ENCODE results near the gene ACTRT2. TPM values are rescaled to one million over a fixed set of nuclear protein-coding genes. Genes with fewer than 3 reads are reported as not detected.

The ACTRT2 gene
- total RNA-seq, 4 donors from 2014 or later = not detected

GRCh38 chr1:2991753-2992495 is 29.3 kb upstream of the ACTRT2 start:
- Histone ChIP-seq H3K4me1 (peaks cover 0 to 7% (median 1%) of the 10 kb centered on the region in 4 donors), H3K9me3 (peaks cover 0 to 28% (median 7%) of the 10 kb centered on the region in 4 donors), H3K4me3 (no peak overlapping the region), H3K27me3 (no peaks in the 10 kb centered on the region), H3K27ac (no peak overlapping the region), H3K36me3 (no peaks in the 10 kb centered on the region)
- WGBS, 2 donors = 84 to 86% methylated on average over 18 of the region's 18 CpGs
- DNase-seq (ENCODE audit: low spot score in 2 of 2) = no peak
- no peak for TF ChIP-seq CTCF (IDR thresholded peaks at IDR 0.05)
- TF ChIP-seq POLR2A (IDR thresholded peaks at IDR 0.05) = no peak
- TF ChIP-seq EP300 (IDR thresholded peaks at IDR 0.05) = no peak

GRCh38 chr1:2998503-2999100 is 22.7 kb upstream of the ACTRT2 start:
- Histone ChIP-seq H3K9me3 (peaks cover 0 to 22% (median 7%) of the 10 kb centered on the region in 4 donors), H3K4me1 (no peaks in the 10 kb centered on the region), H3K4me3 (no peak overlapping the region), H3K27ac (no peak overlapping the region), H3K27me3 (no peaks in the 10 kb centered on the region), H3K36me3 (no peaks in the 10 kb centered on the region)
- TF ChIP-seq EP300 (IDR thresholded peaks at IDR 0.05) (no peak), POLR2A (IDR thresholded peaks at IDR 0.05) (no peak), CTCF (IDR thresholded peaks at IDR 0.05) (no peak)
- 84 to 87% methylated on average over 9 of the region's 9 CpGs for WGBS, 2 donors
- DNase-seq (ENCODE audit: low spot score in 2 of 2) = no peak

GRCh38 chr1:2999138-2999537 is 22.1 kb upstream of the ACTRT2 start:
- Histone ChIP-seq H3K27ac (no peak overlapping the region), H3K4me3 (no peak overlapping the region), H3K36me3 (no peaks in the 10 kb centered on the region), H3K9me3 (peaks cover 0 to 17% (median 5%) of the 10 kb centered on the region in 4 donors), H3K27me3 (peaks cover 0 to 2% of the 10 kb centered on the region in 2 donors), H3K4me1 (no peaks in the 10 kb centered on the region)
- TF ChIP-seq EP300 (IDR thresholded peaks at IDR 0.05) = no peak
- no peak for TF ChIP-seq CTCF (IDR thresholded peaks at IDR 0.05)
- no peak for DNase-seq (ENCODE audit: low spot score in 2 of 2)
- WGBS, 2 donors = 64 to 71% methylated on average over 2 of the region's 2 CpGs

GRCh38 chr1:2999571-2999970 is 21.7 kb upstream of the ACTRT2 start:
- Histone ChIP-seq H3K9me3 (peaks cover 0 to 13% (median 3%) of the 10 kb centered on the region in 4 donors), H3K36me3 (no peaks in the 10 kb centered on the region), H3K4me3 (no peak overlapping the region), H3K27me3 (peaks cover 0 to 6% of the 10 kb centered on the region in 2 donors), H3K27ac (no peak overlapping the region), H3K4me1 (no peaks in the 10 kb centered on the region)
- no peak for DNase-seq (ENCODE audit: low spot score in 2 of 2)
- 67 to 71% methylated on average over 6 of the region's 6 CpGs for WGBS, 2 donors
- TF ChIP-seq POLR2A (IDR thresholded peaks at IDR 0.05) (no peak), CTCF (IDR thresholded peaks at IDR 0.05) (no peak), EP300 (IDR thresholded peaks at IDR 0.05) (no peak)

- H3K36me3 ChIP-seq = no peaks in the 10 kb centered on the region
- DNase-seq (ENCODE audit: low spot score in 2 of 2) = no peak
- no peaks in the 10 kb centered on the region for H3K4me1 ChIP-seq
- TF ChIP-seq EP300 (IDR thresholded peaks at IDR 0.05) (no peak), POLR2A (IDR thresholded peaks at IDR 0.05) (no peak), CTCF (IDR thresholded peaks at IDR 0.05) (no peak)
- H3K27me3 ChIP-seq = peaks cover 0 to 12% of the 10 kb centered on the region in 2 donors
- H3K27ac ChIP-seq = no peak overlapping the region
- H3K9me3 ChIP-seq = peaks cover 0 to 9% (median 2%) of the 10 kb centered on the region in 4 donors
- no peak overlapping the region for H3K4me3 ChIP-seq
- 88 to 89% methylated on average over 15 of the region's 15 CpGs for WGBS, 2 donors
These were observed 21.1 kb upstream of the ACTRT2 start for GRCh38 chr1:3000214-3000613.
